ENCODE data around the gene NEMP1.
"Not testable (repeated sequence)": the region's sequence is repeated elsewhere in the genome, so short reads cannot be mapped to it uniquely, and the experiment has no call there.

The NEMP1 gene

GRCh38 chr12:57066245-57066644 is 12.3 kb downstream of the NEMP1 start:
- Histone ChIP-seq H3K4me1 (ENCODE audit: control insufficient read depth, insufficient read depth, low read length) (no peaks in the 10 kb centered on the region), H3K9ac (ENCODE audit: low read depth, low read length) (no peak overlapping the region), H3K36me3 (ENCODE audit: control insufficient read depth, insufficient read depth, low read length) (peaks cover 81% of the 10 kb centered on the region)

DNA sequence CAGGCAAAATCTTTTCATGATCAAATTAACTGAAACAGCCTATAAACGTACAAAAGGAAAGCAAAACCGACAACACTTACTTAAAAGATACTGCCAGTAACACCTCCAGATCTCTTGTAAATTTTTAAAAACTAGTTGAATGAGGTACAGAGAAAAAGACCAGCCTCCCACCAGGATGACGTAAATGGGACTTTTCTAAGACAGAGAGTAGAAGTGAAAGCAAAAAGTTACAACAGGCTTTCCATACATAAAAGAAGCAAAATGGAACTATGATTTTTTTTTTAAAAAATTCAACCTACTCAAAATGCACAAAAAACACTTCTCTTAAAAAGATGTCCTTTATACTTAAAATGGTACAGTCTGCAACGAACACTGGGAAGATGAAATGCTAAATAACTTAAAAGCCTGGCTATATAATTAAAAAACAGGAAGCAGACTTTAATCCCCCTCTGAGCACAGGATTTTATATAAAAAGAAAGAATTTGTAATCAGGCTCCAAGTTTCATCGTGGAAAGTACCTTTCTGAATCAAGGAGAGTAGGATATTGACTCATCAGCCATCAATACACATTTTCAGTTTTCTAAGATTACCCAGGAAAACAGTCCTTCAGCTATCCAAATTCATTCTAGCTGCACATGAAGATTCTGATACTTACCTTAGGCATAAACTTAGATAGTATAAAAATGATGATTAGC is 14.5 kb downstream of the NEMP1 start:
- no peaks in the 10 kb centered on the region for H3K27me3 ChIP-seq (ENCODE audit: control insufficient read depth, insufficient read depth, low read length)
- H3K4me3 ChIP-seq (ENCODE audit: low read depth, low read length), result no peak overlapping the region
- H3K27ac ChIP-seq (ENCODE audit: low read depth, low read length), result no peak overlapping the region
- H3K9me3 ChIP-seq (ENCODE audit: control insufficient read depth, insufficient read depth, low read length), result no peaks in the 10 kb centered on the region
- H3K4me1 ChIP-seq (ENCODE audit: control insufficient read depth, insufficient read depth, low read length), result no peaks in the 10 kb centered on the region
- H3K36me3 ChIP-seq (ENCODE audit: control insufficient read depth, insufficient read depth, low read length), result peaks cover 83% of the 10 kb centered on the region
- H3K9ac ChIP-seq (ENCODE audit: low read depth, low read length), result no peak overlapping the region

More at GRCh38 chr12:57066245-57066644, 12.3 kb downstream of the NEMP1 start:
- Histone ChIP-seq H3K4me3 (ENCODE audit: low read depth, low read length) (no peak overlapping the region), H3K27me3 (ENCODE audit: control insufficient read depth, insufficient read depth, low read length) (no peaks in the 10 kb centered on the region), H3K27ac (ENCODE audit: low read depth, low read length) (no peak overlapping the region), H3K9me3 (ENCODE audit: control insufficient read depth, insufficient read depth, low read length) (no peaks in the 10 kb centered on the region)

DNA sequence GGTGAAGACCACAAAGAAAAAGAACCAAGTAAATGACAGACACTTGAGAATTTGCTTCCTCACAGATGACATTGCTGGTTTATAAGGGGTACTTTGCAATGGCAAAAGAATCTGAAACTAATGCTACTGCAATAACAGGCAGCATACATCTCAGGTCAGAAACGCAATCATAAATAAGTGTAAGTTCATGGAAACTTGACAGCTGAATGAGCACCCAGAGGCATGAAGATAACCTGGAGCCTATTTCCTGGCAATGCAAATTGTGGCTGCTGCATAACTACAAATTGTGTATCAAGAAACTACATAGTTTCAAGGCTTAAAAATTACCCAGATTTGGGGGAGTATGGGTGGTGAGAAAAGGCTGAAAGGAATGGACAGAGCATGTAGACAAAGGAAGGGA is 20.1 kb downstream of the NEMP1 start:
- H3K9me3 ChIP-seq (ENCODE audit: control insufficient read depth, insufficient read depth, low read length), result no peaks in the 10 kb centered on the region
- no peak overlapping the region for H3K27ac ChIP-seq (ENCODE audit: low read depth, low read length)
- peaks cover 76% of the 10 kb centered on the region for H3K36me3 ChIP-seq (ENCODE audit: control insufficient read depth, insufficient read depth, low read length)
- H3K4me1 ChIP-seq (ENCODE audit: control insufficient read depth, insufficient read depth, low read length), result no peaks in the 10 kb centered on the region
- no peak overlapping the region for H3K4me3 ChIP-seq (ENCODE audit: low read depth, low read length)
- no peak overlapping the region for H3K9ac ChIP-seq (ENCODE audit: low read depth, low read length)
- no peaks in the 10 kb centered on the region for H3K27me3 ChIP-seq (ENCODE audit: control insufficient read depth, insufficient read depth, low read length)

- H3K27me3 ChIP-seq (ENCODE audit: control insufficient read depth, insufficient read depth, low read length), result no peaks in the 10 kb centered on the region
- peaks cover 66% of the 10 kb centered on the region for H3K36me3 ChIP-seq (ENCODE audit: control insufficient read depth, insufficient read depth, low read length)
- no peak overlapping the region for H3K4me3 ChIP-seq (ENCODE audit: low read depth, low read length)
- H3K27ac ChIP-seq (ENCODE audit: low read depth, low read length), result no peak overlapping the region
- no peaks in the 10 kb centered on the region for H3K9me3 ChIP-seq (ENCODE audit: control insufficient read depth, insufficient read depth, low read length)
- no peaks in the 10 kb centered on the region for H3K4me1 ChIP-seq (ENCODE audit: control insufficient read depth, insufficient read depth, low read length)
- H3K9ac ChIP-seq (ENCODE audit: low read depth, low read length), result no peak overlapping the region
Measured at GRCh38 chr12:57057067-57057751, 21.4 kb downstream of the NEMP1 start.

DNA sequence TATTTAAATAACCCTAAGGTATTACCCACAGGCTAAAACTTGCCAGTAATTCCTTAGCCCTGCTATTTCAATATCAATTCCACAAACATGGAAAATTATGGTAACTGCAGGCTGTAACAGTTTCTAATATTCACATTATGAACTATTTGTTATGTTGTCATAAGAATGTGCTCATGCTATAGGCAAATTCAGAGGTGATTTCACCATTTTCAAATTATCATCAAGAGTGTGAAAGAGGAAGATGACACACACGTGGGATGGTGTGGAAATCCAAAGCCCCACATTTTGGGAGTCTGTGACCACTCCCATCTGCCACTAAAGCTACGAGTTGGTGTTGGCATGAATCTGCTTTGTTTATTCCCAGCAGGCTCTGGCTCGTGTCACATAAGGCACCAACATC is 22.8 kb downstream of the NEMP1 start:
- Histone ChIP-seq H3K27ac (ENCODE audit: low read depth, low read length) (no peak overlapping the region), H3K9ac (ENCODE audit: low read depth, low read length) (no peak overlapping the region), H3K9me3 (ENCODE audit: control insufficient read depth, insufficient read depth, low read length) (no peaks in the 10 kb centered on the region), H3K4me3 (ENCODE audit: low read depth, low read length) (no peak overlapping the region), H3K27me3 (ENCODE audit: control insufficient read depth, insufficient read depth, low read length) (no peaks in the 10 kb centered on the region), H3K36me3 (ENCODE audit: control insufficient read depth, insufficient read depth, low read length) (peaks cover 55% of the 10 kb centered on the region), H3K4me1 (ENCODE audit: control insufficient read depth, insufficient read depth, low read length) (no peaks in the 10 kb centered on the region)

DNA sequence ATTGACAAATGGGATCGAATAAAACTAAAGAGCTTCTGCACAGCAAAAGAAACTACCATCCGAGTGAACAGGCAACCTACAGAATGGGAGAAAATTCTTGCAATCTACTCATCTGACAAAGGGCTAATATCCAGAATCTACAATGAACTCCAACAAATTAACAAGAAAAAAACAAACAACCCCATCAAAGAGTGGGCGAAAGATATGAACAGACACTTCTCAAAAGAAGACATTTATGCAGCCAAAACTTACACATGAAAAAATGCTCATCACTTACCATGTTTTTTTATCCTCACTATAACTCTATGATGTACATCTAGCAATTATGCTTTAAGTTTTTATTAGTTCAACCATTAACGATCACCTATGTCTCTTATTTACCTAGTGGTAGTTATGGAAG is 24.7 kb downstream of the NEMP1 start:
- H3K9ac ChIP-seq (ENCODE audit: low read depth, low read length); H3K27ac ChIP-seq (ENCODE audit: low read depth, low read length); H3K4me1 ChIP-seq (ENCODE audit: control insufficient read depth, insufficient read depth, low read length); H3K9me3 ChIP-seq (ENCODE audit: control insufficient read depth, insufficient read depth, low read length); H3K27me3 ChIP-seq (ENCODE audit: control insufficient read depth, insufficient read depth, low read length); H3K4me3 ChIP-seq (ENCODE audit: low read depth, low read length): not testable (repeated sequence)
- H3K36me3 ChIP-seq (ENCODE audit: control insufficient read depth, insufficient read depth, low read length), result peaks cover 36% of the 10 kb centered on the region

GRCh38 chr12:57053146-57053545 is 25.4 kb downstream of the NEMP1 start:
- H3K9me3 ChIP-seq (ENCODE audit: control insufficient read depth, insufficient read depth, low read length); H3K27me3 ChIP-seq (ENCODE audit: control insufficient read depth, insufficient read depth, low read length); H3K4me3 ChIP-seq (ENCODE audit: low read depth, low read length); H3K27ac ChIP-seq (ENCODE audit: low read depth, low read length); H3K4me1 ChIP-seq (ENCODE audit: control insufficient read depth, insufficient read depth, low read length); H3K9ac ChIP-seq (ENCODE audit: low read depth, low read length): not testable (repeated sequence)
- peaks cover 28% of the 10 kb centered on the region for H3K36me3 ChIP-seq (ENCODE audit: control insufficient read depth, insufficient read depth, low read length)

- Histone ChIP-seq H3K36me3 (ENCODE audit: control insufficient read depth, insufficient read depth, low read length) (peaks cover 7% of the 10 kb centered on the region), H3K27me3 (ENCODE audit: control insufficient read depth, insufficient read depth, low read length) (no peaks in the 10 kb centered on the region), H3K4me3 (ENCODE audit: low read depth, low read length) (no peak overlapping the region), H3K4me1 (ENCODE audit: control insufficient read depth, insufficient read depth, low read length) (no peaks in the 10 kb centered on the region), H3K9ac (ENCODE audit: low read depth, low read length) (no peak overlapping the region), H3K27ac (ENCODE audit: low read depth, low read length) (no peak overlapping the region), H3K9me3 (ENCODE audit: control insufficient read depth, insufficient read depth, low read length) (no peaks in the 10 kb centered on the region)
Measured at GRCh38 chr12:57051011-57051410, 27.6 kb downstream of the NEMP1 start.

- Histone ChIP-seq H3K4me1 (ENCODE audit: control insufficient read depth, insufficient read depth, low read length) (no peaks in the 10 kb centered on the region), H3K9ac (ENCODE audit: low read depth, low read length) (no peak within 1 kb of the TSS), H3K27ac (ENCODE audit: low read depth, low read length) (no peak within 1 kb of the TSS), H3K27me3 (ENCODE audit: control insufficient read depth, insufficient read depth, low read length) (no peaks in the 10 kb centered on the region), H3K36me3 (ENCODE audit: control insufficient read depth, insufficient read depth, low read length) (no peaks in the 10 kb centered on the region), H3K4me3 (ENCODE audit: low read depth, low read length) (no peak within 1 kb of the TSS), H3K9me3 (ENCODE audit: control insufficient read depth, insufficient read depth, low read length) (no peaks in the 10 kb centered on the region)
Measured at GRCh38 chr12:57049890-57050289, 28.7 kb downstream of the NEMP1 start, which contains the start of gene MYO1A. MYO1A (minus strand) TSS chr12:57050129; CDS start chr12:57048323, 1,806 bp downstream.

- Histone ChIP-seq H3K9me3 (ENCODE audit: control insufficient read depth, insufficient read depth, low read length) (no peaks in the 10 kb centered on the region), H3K9ac (ENCODE audit: low read depth, low read length) (no peak overlapping the region), H3K4me3 (ENCODE audit: low read depth, low read length) (no peak overlapping the region), H3K27ac (ENCODE audit: low read depth, low read length) (no peak overlapping the region), H3K27me3 (ENCODE audit: control insufficient read depth, insufficient read depth, low read length) (no peaks in the 10 kb centered on the region), H3K36me3 (ENCODE audit: control insufficient read depth, insufficient read depth, low read length) (no peaks in the 10 kb centered on the region), H3K4me1 (ENCODE audit: control insufficient read depth, insufficient read depth, low read length) (no peaks in the 10 kb centered on the region)
Measured at GRCh38 chr12:57049119-57049446, 29.5 kb downstream of the NEMP1 start.

- Histone ChIP-seq H3K27me3 (ENCODE audit: control insufficient read depth, insufficient read depth, low read length) (no peaks in the 10 kb centered on the region), H3K4me1 (ENCODE audit: control insufficient read depth, insufficient read depth, low read length) (no peaks in the 10 kb centered on the region), H3K4me3 (ENCODE audit: low read depth, low read length) (no peak overlapping the region), H3K27ac (ENCODE audit: low read depth, low read length) (no peak overlapping the region), H3K9ac (ENCODE audit: low read depth, low read length) (no peak overlapping the region), H3K9me3 (ENCODE audit: control insufficient read depth, insufficient read depth, low read length) (no peaks in the 10 kb centered on the region), H3K36me3 (ENCODE audit: control insufficient read depth, insufficient read depth, low read length) (no peaks in the 10 kb centered on the region)
Measured at GRCh38 chr12:57048423-57049118, 30.0 kb downstream of the NEMP1 start.
